ENCODE measurements around the gene BORCS8. TPM values are rescaled to one million over a fixed set of nuclear protein-coding genes. Genes with fewer than 3 reads are reported as not detected.
A peak's percentile ranks its signal among the peaks of the same experiment; 100 is the strongest.
"Not testable (repeated sequence)": the region's sequence is repeated elsewhere in the genome, so short reads cannot be mapped to it uniquely, and the experiment has no call there.

Gene BORCS8
- total and polyA plus RNA-seq, 2 donors (not counting 3 experiments of a cell fraction or from before 2014, with no cell fraction given), result 37.4 to 45.8 TPM

GRCh38 chr19:19223636-19224035 is 31.7 kb upstream of the BORCS8 start:
- BruUV-seq (replicated peaks), result no TSS peak
- Histone ChIP-seq H3K27me3 (ENCODE audit: control insufficient read depth in 2 of 2, insufficient read depth in 2 of 2, low read length in 2 of 2) (peaks cover 2% of the 10 kb centered on the region in 2 experiments), H3K9ac (replicated peaks; ENCODE audit: extremely low read depth, insufficient read depth, low read length) (no peak overlapping the region), H2AFZ (ENCODE audit: low read depth, low read length) (no peak overlapping the region), H3K9me1 (replicated peaks; ENCODE audit: control insufficient read depth, extremely low read depth, insufficient read depth, low read length) (no peaks in the 10 kb centered on the region), H3K79me2 (ENCODE audit: control insufficient read depth, insufficient read depth, low read length) (no peaks in the 10 kb centered on the region), H3K4me2 (ENCODE audit: insufficient read depth, low read length) (no peak overlapping the region), H3K36me3 (ENCODE audit: control insufficient read depth in 2 of 2, extremely low read depth in 1 of 2, insufficient read depth in 2 of 2, low read length in 2 of 2) (no peaks in the 10 kb centered on the region), H4K20me1 (replicated peaks; ENCODE audit: control insufficient read depth, extremely low read depth, insufficient read depth, low read length) (no peaks in the 10 kb centered on the region), H3K4me3 (replicated peaks in 1 of 3; ENCODE audit: insufficient read depth in 1 of 3, low read depth in 1 of 3, low read length in 3 of 3) (no peak overlapping the region), H3K27ac (ENCODE audit: insufficient read depth, low read depth, low read length) (no peak overlapping the region), H3K9me3 (replicated peaks; ENCODE audit: control insufficient read depth, insufficient read depth, low read length) (no peaks in the 10 kb centered on the region), H3K4me1 (ENCODE audit: control insufficient read depth, extremely low read depth, insufficient read depth, low read length) (no peaks in the 10 kb centered on the region)
- ChIA-PET POLR2A (no interaction called here), CTCF (interaction anchor here (1.2 kb wide), 1 partner anchor 15 kb away, joined by 3 read pairs; no protein-coding TSS in a partner anchor)
- DNase-seq (ENCODE audit: low read depth, low spot score) (no peak), FAIRE-seq (no peak)
- intact Hi-C loops (cut with micrococcal nuclease) (no loop called here), dilution Hi-C loops (cut with MboI; ENCODE audit: extremely low pct_ligation_motif_present, low sequenced_read_pairs) (no loop called here)
- TF ChIP-seq GATA2 (IDR thresholded peaks at IDR 0.05; ENCODE audit: insufficient read depth, insufficient read length, low read depth, low read length) (no peak), POLR2AphosphoS5 (IDR thresholded peaks at IDR 0.05; ENCODE audit: insufficient read depth, low read depth, low read length) (no peak)

DNA sequence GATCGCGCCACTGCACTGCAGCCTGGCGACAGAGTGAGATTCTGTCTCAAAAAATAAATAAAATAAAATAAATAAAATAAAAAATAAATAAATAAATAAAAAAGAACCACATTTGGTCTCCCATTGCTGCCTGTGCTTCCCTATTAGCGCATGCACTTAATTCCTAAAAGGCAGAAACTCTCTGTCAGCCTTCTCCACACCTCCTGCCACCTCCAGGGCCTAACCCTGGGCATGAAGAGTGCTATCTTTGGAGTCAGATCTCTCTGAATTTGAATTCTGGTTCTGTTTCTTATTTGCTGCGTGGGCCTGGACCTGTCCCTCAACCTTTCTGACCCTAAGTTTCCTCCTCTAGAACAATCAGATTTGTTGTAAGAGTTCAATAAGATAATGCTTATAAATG is 31.1 kb upstream of the BORCS8 start:
- Histone ChIP-seq H4K20me1 (replicated peaks; ENCODE audit: control insufficient read depth, extremely low read depth, insufficient read depth, low read length) (no peaks in the 10 kb centered on the region), H3K36me3 (ENCODE audit: control insufficient read depth in 2 of 2, extremely low read depth in 1 of 2, insufficient read depth in 2 of 2, low read length in 2 of 2) (no peaks in the 10 kb centered on the region), H3K9ac (replicated peaks; ENCODE audit: extremely low read depth, insufficient read depth, low read length) (no peak overlapping the region), H3K4me1 (ENCODE audit: control insufficient read depth, extremely low read depth, insufficient read depth, low read length) (no peaks in the 10 kb centered on the region), H3K27me3 (ENCODE audit: control insufficient read depth in 2 of 2, insufficient read depth in 2 of 2, low read length in 2 of 2) (peaks cover 2% of the 10 kb centered on the region in 2 experiments), H3K4me3 (replicated peaks in 1 of 3; ENCODE audit: insufficient read depth in 1 of 3, low read depth in 1 of 3, low read length in 3 of 3) (no peak overlapping the region), H3K27ac (ENCODE audit: insufficient read depth, low read depth, low read length) (no peak overlapping the region), H3K79me2 (ENCODE audit: control insufficient read depth, insufficient read depth, low read length) (no peaks in the 10 kb centered on the region), H3K4me2 (ENCODE audit: insufficient read depth, low read length) (no peak overlapping the region), H3K9me3 (replicated peaks; ENCODE audit: control insufficient read depth, insufficient read depth, low read length) (no peaks in the 10 kb centered on the region), H2AFZ (ENCODE audit: low read depth, low read length) (no peak overlapping the region), H3K9me1 (replicated peaks; ENCODE audit: control insufficient read depth, extremely low read depth, insufficient read depth, low read length) (no peaks in the 10 kb centered on the region)
- TF ChIP-seq GATA2 (IDR thresholded peaks at IDR 0.05; ENCODE audit: insufficient read depth, insufficient read length, low read depth, low read length) (no peak), FOS (IDR thresholded peaks at IDR 0.05; ENCODE audit: borderline replicate concordance, insufficient read depth, low read length) (no peak), CTCF (IDR thresholded peaks at IDR 0.05; ENCODE audit: extremely low read depth in 1 of 2, insufficient read depth in 1 of 2, low read depth in 1 of 2, low read length in 2 of 2) (no peak), EZH2 (IDR thresholded peaks at IDR 0.05; ENCODE audit: borderline replicate concordance, low read depth, low read length, severe bottlenecking) (no peak), JUN (IDR thresholded peaks at IDR 0.05; ENCODE audit: borderline replicate concordance, insufficient read depth, insufficient read length, low read depth) (no peak), POLR2A (IDR thresholded peaks at IDR 0.05; ENCODE audit: low read depth, low read length) (no peak), POLR2AphosphoS5 (IDR thresholded peaks at IDR 0.05; ENCODE audit: insufficient read depth, low read depth, low read length) (no peak), MYC (IDR thresholded peaks at IDR 0.05; ENCODE audit: low read depth, low read length) (no peak)
- TF ChIP-seq, protein P1, sequence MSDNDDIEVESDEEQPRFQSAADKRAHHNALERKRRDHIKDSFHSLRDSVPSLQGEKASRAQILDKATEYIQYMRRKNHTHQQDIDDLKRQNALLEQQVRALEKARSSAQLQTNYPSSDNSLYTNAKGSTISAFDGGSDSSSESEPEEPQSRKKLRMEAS (IDR thresholded peaks at IDR 0.05; ENCODE audit: insufficient read depth, insufficient read length), result no peak
- DNase-seq (ENCODE audit: low read depth, low spot score) (no peak), FAIRE-seq (no peak)
- POLR2A ChIA-PET, result no interaction called here
- CTCF ChIA-PET, result no interaction called here
- intact Hi-C loops (cut with micrococcal nuclease) (no loop called here), dilution Hi-C loops (cut with MboI; ENCODE audit: extremely low pct_ligation_motif_present, low sequenced_read_pairs) (no loop called here)
- BruUV-seq (replicated peaks), result no TSS peak

- H3K79me2 ChIP-seq (ENCODE audit: control insufficient read depth, insufficient read depth, low read length); H3K36me3 ChIP-seq (ENCODE audit: control insufficient read depth in 2 of 2, extremely low read depth in 1 of 2, insufficient read depth in 2 of 2, low read length in 2 of 2); intact Hi-C loops (cut with micrococcal nuclease); H3K4me3 ChIP-seq (replicated peaks in 1 of 3; ENCODE audit: insufficient read depth in 1 of 3, low read depth in 1 of 3, low read length in 3 of 3); H3K4me1 ChIP-seq (ENCODE audit: control insufficient read depth, extremely low read depth, insufficient read depth, low read length); DNase-seq (ENCODE audit: low read depth, low spot score); dilution Hi-C loops (cut with MboI; ENCODE audit: extremely low pct_ligation_motif_present, low sequenced_read_pairs); H3K27ac ChIP-seq (ENCODE audit: insufficient read depth, low read depth, low read length); H3K27me3 ChIP-seq (ENCODE audit: control insufficient read depth in 2 of 2, insufficient read depth in 2 of 2, low read length in 2 of 2); H3K9ac ChIP-seq (replicated peaks; ENCODE audit: extremely low read depth, insufficient read depth, low read length); H3K9me3 ChIP-seq (replicated peaks; ENCODE audit: control insufficient read depth, insufficient read depth, low read length); BruUV-seq (replicated peaks); POLR2A ChIA-PET; H2AFZ ChIP-seq (ENCODE audit: low read depth, low read length); H4K20me1 ChIP-seq (replicated peaks; ENCODE audit: control insufficient read depth, extremely low read depth, insufficient read depth, low read length); H3K9me1 ChIP-seq (replicated peaks; ENCODE audit: control insufficient read depth, extremely low read depth, insufficient read depth, low read length); H3K4me2 ChIP-seq (ENCODE audit: insufficient read depth, low read length): not testable (repeated sequence)
- CTCF ChIA-PET, result interaction anchor here (1.5 kb wide), 1 partner anchor 47 kb away, joined by 4 read pairs; no protein-coding TSS in a partner anchor
- FAIRE-seq, result peak; percentile 70
Measured at GRCh38 chr19:19221000-19221399, 29.0 kb upstream of the BORCS8 start.
